Chondrocyte (in vitro differentiated cells): ENCODE measurements around the gene IFNA21. TPM values are rescaled to one million over a fixed set of nuclear protein-coding genes. Genes with fewer than 3 reads are reported as not detected.

ENCODE experiments used
- DNase-seq: peaks from one replicate; pipeline ENCODE4 v3.0.0; 2021; ENCODE audit warnings: mixed read lengths, low spot score
- H3K27ac Mint-ChIP-seq: one replicate; pipeline ENCODE4 v1.8.0; 2021; ENCODE audit warnings: mild to moderate bottlenecking, moderate library complexity, mixed read lengths; ENCODE audit not compliant: unreplicated experiment
- H3K27me3 Mint-ChIP-seq: 2 replicates; pipeline ENCODE4 v1.8.0; 2021; ENCODE audit warnings: low read depth, mixed read lengths
- H3K36me3 Mint-ChIP-seq: 2 replicates; pipeline ENCODE4 v1.8.0; 2021; ENCODE audit warnings: low read depth, mixed read lengths
- H3K4me1 Mint-ChIP-seq: 2 replicates; pipeline ENCODE4 v1.8.0; 2021; ENCODE audit warnings: low read depth, mild to moderate bottlenecking, mixed read lengths
- H3K4me3 Mint-ChIP-seq: one replicate; pipeline ENCODE4 v1.8.0; 2021; ENCODE audit warnings: mild to moderate bottlenecking, moderate library complexity, mixed read lengths; ENCODE audit not compliant: unreplicated experiment
- H3K9me3 Mint-ChIP-seq: 2 replicates; pipeline ENCODE4 v1.8.0; 2021; ENCODE audit warnings: low read depth, mixed read lengths
- CTCF ChIP-seq: fragments of 200-600 bp; sonication (generic); IDR thresholded peaks from 2 replicates; pipeline ENCODE4 v1.5.0; 2021; ENCODE audit warnings: antibody characterized with exemption, mild to moderate bottlenecking, moderate library complexity
- total RNA-seq: library from RNA; stranded (reverse); gene quantifications from 3 replicates; pipeline ENCODE4 v1.2.1, GENCODE V29; 2021

IFNA21 gene
- total RNA-seq, 1 donor from 2014 or later = not detected

GRCh38 chr9:21121595-21122251, 44.7 kb downstream of the IFNA21 start:
- no peaks in the 10 kb centered on the region for H3K4me1 Mint-ChIP-seq
- H3K27ac Mint-ChIP-seq = no peak overlapping the region
- H3K9me3 Mint-ChIP-seq = no peaks in the 10 kb centered on the region
- peaks cover 54% of the 10 kb centered on the region for H3K27me3 Mint-ChIP-seq
- no peak overlapping the region for H3K4me3 Mint-ChIP-seq
- H3K36me3 Mint-ChIP-seq = no peaks in the 10 kb centered on the region
- DNase-seq = no peak
- no peak for TF ChIP-seq CTCF

GRCh38 chr9:21121079-21121478, 45.4 kb downstream of the IFNA21 start:
- TF ChIP-seq CTCF = no peak
- H3K4me1 Mint-ChIP-seq = no peaks in the 10 kb centered on the region
- H3K9me3 Mint-ChIP-seq = no peaks in the 10 kb centered on the region
- peaks cover 57% of the 10 kb centered on the region for H3K27me3 Mint-ChIP-seq
- H3K27ac Mint-ChIP-seq = no peak overlapping the region
- no peaks in the 10 kb centered on the region for H3K36me3 Mint-ChIP-seq
- DNase-seq = no peak
- no peak overlapping the region for H3K4me3 Mint-ChIP-seq

- H3K36me3 Mint-ChIP-seq = no peaks in the 10 kb centered on the region
- no peaks in the 10 kb centered on the region for H3K9me3 Mint-ChIP-seq
- no peak for TF ChIP-seq CTCF
- peaks cover 3% of the 10 kb centered on the region for H3K4me1 Mint-ChIP-seq
- H3K27ac Mint-ChIP-seq = no peak overlapping the region
- H3K4me3 Mint-ChIP-seq = no peak overlapping the region
- DNase-seq = no peak
- peaks cover 51% of the 10 kb centered on the region for H3K27me3 Mint-ChIP-seq
Observed at GRCh38 chr9:21119093-21119770, 47.2 kb downstream of the IFNA21 start.

Other genes with a start within 250 kb of the IFNA21 start
- 0.97 to 1.3 TPM (median 0.97 TPM) in 3 replicates for gene HACD4, start 135.0 kb downstream of the IFNA21 start, total RNA-seq
- not detected in 3 replicates for gene IFNB1, start 88.7 kb downstream of the IFNA21 start, total RNA-seq
- not detected in 3 replicates for gene IFNW1, start 24.8 kb downstream of the IFNA21 start, total RNA-seq
- not detected in 3 replicates for gene IFNA4, start 20.9 kb upstream of the IFNA21 start, total RNA-seq
- not detected in 3 replicates for gene IFNA7, start 35.5 kb upstream of the IFNA21 start, total RNA-seq
- gene IFNA10, start 40.5 kb upstream of the IFNA21 start, total RNA-seq = not detected in 3 replicates
- gene IFNA16, start 50.7 kb upstream of the IFNA21 start, total RNA-seq = not detected in 3 replicates
- not detected in 3 replicates for gene IFNA17, start 61.6 kb upstream of the IFNA21 start, total RNA-seq
- gene IFNA14, start 73.3 kb upstream of the IFNA21 start, total RNA-seq = not detected in 3 replicates
- not detected in 3 replicates for gene IFNA5, start 138.7 kb upstream of the IFNA21 start, total RNA-seq
- 27.6 to 32.6 TPM (median 28.9 TPM) in 3 replicates for gene KLHL9, start 168.7 kb upstream of the IFNA21 start, total RNA-seq
- gene IFNA6, start 184.2 kb upstream of the IFNA21 start, total RNA-seq = not detected in 3 replicates
- not detected in 3 replicates for gene IFNA13, start 201.4 kb upstream of the IFNA21 start, total RNA-seq
- not detected in 3 replicates for gene IFNA2, start 218.7 kb upstream of the IFNA21 start, total RNA-seq
- not detected in 3 replicates for gene IFNA8, start 242.5 kb upstream of the IFNA21 start, total RNA-seq